NCI-H82 treated with DMSO at 0.1 percent for 48 hours (cell line): Measurements from ENCODE around the gene SPAAR.
"Not testable (repeated sequence)": the region's sequence is repeated elsewhere in the genome, so short reads cannot be mapped to it uniquely, and the experiment has no call there.

Experiments
- DNase-seq: peaks from one replicate; lab custom pipeline; 2025; ENCODE audit not compliant: unreplicated experiment; lab: John Stamatoyannopoulos, UW

SPAAR gene

GRCh38 chr9:35903049-35903448 is 6.2 kb upstream of the SPAAR start:
- DNase-seq = peak; percentile 4

DNA sequence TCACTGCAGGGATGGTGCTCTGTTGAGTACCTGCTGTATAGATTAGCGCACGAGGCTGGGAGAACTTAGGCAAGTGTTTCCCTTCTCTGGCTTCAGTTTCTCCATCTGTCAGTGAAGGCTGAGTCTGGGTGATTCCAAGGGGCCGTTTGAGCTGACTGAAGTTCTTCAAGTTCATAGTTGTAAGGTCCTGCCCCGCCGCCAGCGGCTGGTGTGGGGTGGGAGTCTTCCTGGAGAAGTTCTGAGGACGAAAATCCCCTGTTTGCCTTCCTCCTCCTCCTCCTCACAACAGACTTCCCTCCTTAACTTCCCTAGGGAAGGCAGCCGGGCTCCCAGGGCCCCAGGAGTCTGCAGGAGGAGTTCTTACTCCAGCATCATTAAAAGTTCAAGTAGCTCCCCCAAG is 5.0 kb upstream of the SPAAR start:
- no peak for DNase-seq

- DNase-seq = no peak
These were observed 4.1 kb upstream of the SPAAR start for GRCh38 chr9:35905051-35905781.

- DNase-seq = no peak
These were observed 3.2 kb upstream of the SPAAR start, which contains the start of gene HRCT1 for GRCh38 chr9:35905912-35906679. TSS of gene HRCT1 (plus strand) at chr9:35906202. CDS start at chr9:35906288, 86 bp downstream.

GRCh38 chr9:35906923-35907699 is 2.2 kb upstream of the SPAAR start:
- peak; percentile 86 for DNase-seq

DNA sequence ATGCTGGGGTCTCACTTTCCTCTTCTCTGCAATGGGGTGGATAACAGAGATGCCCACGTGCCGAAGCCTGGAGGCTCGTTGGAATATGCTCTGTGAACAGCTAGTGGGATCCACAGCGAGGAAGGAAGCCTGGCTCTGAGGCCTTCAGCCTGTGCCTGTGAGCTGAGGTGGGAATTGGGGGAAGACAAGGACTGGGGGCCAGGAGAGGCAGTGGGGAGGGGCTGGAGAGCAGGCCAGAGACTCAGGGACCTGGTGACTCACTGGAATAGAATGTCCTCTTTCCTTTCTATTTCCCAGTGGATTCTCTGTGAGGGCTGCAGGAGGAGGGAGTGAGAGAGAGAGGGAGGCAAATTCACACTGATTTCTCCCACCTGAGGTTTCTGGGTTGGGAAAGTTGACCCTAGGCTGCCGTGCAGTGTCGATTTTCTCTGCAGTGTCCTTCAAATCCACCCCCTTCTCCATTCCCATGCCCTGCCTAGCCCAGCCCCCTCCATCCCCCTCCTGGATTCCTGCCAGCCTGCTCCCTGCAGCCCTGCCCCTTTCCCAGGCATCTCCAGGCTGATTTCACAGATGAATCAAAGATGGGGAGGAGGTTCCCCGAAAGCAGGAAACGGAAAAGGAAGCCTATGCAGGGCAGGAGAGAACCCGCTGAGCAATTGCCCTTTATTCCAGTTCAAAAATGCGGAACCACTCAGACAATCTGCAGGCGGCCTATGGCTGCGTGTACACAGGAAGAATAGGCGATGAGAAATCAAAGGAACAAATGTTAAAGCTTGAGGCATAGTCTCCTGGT is 1.4 kb upstream of the SPAAR start:
- DNase-seq = peak; percentile 28

- DNase-seq = no peak
These were observed 675 bp upstream of the SPAAR start for GRCh38 chr9:35908504-35909125.

DNA sequence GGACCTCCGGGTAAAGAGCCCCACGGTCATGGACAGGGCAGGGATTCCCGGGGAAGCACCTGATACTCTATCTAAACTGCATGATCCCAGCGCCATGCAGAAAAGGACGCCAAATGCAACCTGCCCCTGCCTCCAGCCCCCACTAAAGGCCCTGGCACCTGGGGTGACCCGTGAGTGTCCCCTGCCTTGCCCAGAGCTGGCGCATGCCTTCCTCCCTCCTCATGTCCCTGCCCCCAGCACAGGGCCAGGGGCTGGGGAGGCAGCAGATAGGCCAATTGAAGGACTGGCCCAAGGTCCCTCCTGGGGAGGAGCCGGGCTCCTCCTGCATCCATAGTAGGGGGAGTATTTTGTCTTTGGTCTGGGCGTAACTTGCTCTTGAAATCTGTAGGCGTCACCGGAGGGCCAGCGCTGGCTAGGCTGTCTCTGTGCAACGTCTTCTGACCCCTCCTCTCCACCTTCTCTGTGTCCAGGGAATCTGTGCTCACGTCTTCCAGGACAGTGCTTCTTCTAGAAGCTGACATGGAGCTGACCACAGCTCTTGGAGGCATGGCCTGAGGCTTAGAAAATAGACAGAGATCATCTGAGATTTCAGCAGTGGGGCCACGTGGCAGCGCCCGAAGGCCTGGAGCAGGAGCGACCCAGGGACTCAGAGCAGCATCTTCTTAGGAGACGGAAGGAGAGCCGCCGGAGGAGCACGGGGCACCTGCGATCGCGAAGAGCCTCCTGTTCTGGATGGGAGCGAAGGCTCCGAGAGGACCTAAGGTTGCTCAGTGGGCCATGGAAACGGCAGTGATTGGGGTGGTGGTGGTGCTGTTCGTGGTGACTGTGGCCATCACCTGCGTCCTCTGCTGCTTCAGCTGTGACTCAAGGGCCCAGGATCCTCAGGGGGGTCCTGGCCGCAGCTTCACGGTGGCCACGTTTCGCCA is 660 bp downstream of the SPAAR start:
- DNase-seq = no peak

DNA sequence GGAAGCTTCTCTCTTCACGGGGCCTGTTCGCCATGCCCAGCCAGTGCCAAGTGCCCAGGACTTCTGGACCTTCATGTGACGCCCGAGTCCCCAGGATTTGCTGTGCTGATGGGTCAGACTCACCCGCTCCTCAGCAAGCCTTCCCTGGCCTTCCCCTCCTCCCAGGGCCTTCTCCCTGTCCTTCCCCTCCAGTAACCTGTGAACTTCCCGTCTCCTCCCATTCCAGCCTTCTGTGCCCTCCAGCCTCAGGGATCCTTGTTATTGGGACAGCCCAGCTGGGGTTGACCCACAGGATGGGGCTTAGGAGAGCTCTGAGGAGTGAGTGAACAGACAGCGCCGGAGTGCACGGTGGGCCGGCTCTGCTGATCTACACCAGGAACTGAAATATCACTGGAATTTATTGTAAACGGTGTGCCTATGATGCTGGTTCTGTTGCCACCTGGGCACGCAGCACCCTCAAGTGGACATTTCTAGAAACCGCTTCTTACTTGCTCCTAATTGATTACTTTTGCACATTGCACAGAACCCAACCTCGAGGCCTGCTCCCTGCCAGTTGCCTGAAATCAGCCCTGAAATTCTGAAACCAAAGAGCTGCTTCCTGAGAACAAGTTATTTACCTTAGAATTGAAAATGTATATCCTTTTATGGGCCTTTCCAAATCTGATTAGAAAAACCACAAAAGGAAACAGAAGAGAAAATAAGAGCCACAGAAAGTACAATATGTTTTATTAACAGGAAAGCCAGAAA is 1.5 kb downstream of the SPAAR start:
- DNase-seq = peak; percentile 10

- no peak for DNase-seq
These were observed 2.4 kb downstream of the SPAAR start for GRCh38 chr9:35911690-35912089.

- no peak for DNase-seq
These were observed 3.6 kb downstream of the SPAAR start for GRCh38 chr9:35912791-35913400.

DNA sequence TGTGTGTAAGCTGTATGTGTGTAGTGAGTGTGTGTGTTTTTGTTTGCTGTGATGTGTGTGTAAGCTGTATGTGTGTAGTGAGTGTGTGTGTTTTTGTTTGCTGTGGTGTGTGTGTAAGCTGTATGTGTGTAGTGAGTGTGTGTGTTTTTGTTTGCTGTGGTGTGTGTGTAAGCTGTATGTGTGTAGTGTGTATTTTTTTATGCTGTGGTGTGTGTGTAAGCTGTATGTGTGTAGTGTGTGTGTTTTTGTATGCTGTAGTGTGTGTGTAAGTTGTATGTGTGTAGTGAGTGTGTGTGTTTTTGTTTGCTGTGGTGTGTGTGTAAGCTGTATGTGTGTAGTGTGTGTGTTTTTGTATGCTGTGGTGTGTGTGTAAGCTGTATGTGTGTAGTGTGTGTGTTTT is 4.1 kb downstream of the SPAAR start:
- DNase-seq = not testable (repeated sequence)

GRCh38 chr9:35914301-35914807 is 5.1 kb downstream of the SPAAR start:
- DNase-seq = no peak

DNA sequence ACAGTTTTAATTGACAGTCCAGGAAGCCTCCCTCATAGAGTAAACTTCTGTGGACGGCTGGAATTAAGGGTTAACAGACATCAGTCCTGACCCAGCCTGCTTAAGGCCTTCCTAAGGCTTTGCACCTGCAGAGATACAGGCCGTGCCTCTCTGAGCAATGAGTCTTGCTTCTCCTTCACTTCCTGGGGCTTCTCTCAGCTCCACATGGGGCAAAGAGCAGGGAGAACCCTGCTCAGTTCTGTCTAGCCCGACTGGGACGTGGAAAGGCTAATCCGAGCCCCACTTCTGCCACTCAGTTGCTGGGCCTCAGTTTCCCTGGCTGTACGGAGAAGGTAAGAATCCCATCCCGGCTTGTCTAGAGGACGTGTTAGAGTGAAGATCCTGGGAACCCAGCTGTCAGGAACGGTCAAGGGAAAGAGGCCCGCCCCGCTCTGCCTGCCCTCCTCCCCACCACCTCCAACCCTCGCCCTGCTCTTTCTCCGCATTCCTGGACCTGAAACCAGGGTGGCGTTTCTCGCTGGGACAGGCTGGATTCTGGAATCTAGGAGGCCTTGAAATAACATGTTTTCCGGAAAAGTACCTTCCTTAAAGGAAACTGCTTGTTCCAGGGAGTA is 6.5 kb downstream of the SPAAR start:
- DNase-seq = no peak

DNA sequence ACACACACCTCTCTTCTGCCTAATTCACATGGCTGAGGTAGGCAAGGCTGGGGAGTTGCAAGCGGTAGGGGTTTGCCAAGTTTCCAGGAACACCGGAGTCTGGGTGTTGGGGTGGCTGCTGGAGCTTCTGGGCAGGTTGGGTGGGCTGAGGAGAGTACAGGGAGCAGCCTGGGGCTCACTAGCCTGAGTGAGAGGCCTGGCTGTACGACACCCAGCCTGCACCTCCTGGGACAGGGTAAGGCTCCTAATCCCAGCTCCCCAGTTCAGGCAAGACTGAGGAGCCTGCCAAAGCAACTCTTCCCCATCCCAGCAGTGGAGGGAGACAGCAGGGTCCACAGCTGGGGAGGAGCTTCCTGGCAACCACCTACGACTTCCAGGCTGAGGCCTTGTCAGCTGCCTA is 8.0 kb downstream of the SPAAR start:
- DNase-seq = no peak

GRCh38 chr9:35918780-35919179 is 9.5 kb downstream of the SPAAR start:
- DNase-seq = no peak

DNA sequence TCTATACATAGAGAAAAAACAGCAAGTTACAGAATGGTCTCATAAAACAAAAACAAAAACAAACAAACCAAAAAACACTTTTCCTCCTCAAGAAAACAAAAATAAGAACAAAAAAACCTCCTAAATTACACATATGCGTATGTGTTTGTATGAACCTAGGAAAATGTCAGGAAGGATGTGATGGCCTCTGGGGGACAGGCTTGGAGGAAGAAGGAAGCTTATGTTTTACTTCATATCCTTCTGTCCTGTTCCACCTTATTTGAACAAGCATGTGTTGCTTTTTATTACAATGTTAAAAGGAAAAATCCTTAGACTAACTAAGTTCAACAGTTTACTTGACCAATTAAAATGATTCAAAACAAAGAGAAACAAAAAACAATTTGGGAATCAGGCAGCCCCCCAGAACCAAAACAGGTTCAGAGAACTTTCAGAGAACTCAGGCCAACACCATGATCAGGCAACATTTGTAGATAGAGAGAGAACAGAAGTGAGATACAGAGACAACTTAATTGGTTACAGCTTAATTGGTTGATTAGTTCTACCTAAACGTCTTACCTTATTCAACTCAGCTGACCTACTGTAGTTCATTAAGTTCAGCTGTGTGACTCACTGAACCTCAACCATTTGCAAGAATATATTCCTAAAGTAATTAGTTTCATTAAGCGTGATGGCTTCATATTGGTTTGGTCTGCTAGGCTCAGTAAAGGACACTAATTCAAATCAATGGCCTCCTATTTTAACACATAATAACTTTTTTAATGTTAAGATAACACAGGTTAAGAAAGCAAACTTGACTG is 10.1 kb downstream of the SPAAR start:
- no peak for DNase-seq
